ENCODE results near the gene TRNP1.

- TF ChIP-seq USF1 (IDR thresholded peaks at IDR 0.05; ENCODE audit: borderline replicate concordance, extremely low read length, insufficient read depth, low read depth, low read length) (peak; percentile 67), DPF2 (IDR thresholded peaks at IDR 0.05) (no peak), CTCF (IDR thresholded peaks at IDR 0.05 in 2 of 3, conservative IDR thresholded peaks at IDR 0.05 in 1 of 3; ENCODE audit: control insufficient read depth in 2 of 3, extremely low read depth in 1 of 3, insufficient read depth in 1 of 3, low read depth in 3 of 3, low read length in 3 of 3) (no peak), POLR2A (IDR thresholded peaks at IDR 0.05; ENCODE audit: low read depth, low read length) (no peak), ZNF384 (IDR thresholded peaks at IDR 0.05; ENCODE audit: borderline replicate concordance, low read depth, low read length) (no peak), BCL3 (IDR thresholded peaks at IDR 0.05; ENCODE audit: borderline replicate concordance, insufficient read depth, low read depth, low read length, poor library complexity, severe bottlenecking) (no peak), TARDBP (IDR thresholded peaks at IDR 0.05; ENCODE audit: borderline replicate concordance) (no peak), CEBPB (IDR thresholded peaks at IDR 0.05; ENCODE audit: borderline replicate concordance in 1 of 2, low read depth in 2 of 2, low read length in 2 of 2) (no peak)
Measured at GRCh38 chr1:27015260-27015659, 21.8 kb downstream of the TRNP1 start.

Measured in GM12878 (cell line).